Measurements from ENCODE around the gene JHY.

JHY gene

DNA sequence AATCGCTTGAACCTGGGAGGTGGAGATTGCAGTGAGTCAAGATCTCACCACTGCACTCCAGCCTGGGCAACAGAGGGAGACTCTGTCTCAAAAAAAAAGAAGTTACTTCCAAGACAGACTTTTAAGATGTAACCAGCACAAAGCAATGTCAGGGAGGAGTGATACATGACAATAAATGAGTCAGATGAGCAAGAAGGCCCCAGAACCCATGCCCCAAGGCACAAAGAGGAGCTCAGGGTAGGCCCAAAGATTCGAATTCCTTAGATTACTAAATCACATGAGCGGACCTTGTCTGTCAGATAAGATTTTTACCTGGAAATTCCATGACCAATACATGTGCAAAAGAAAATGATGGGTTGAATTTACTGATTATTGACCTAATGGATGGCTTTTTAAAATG lies 10.5 kb upstream of the JHY start:
- TF ChIP-seq, protein P1, sequence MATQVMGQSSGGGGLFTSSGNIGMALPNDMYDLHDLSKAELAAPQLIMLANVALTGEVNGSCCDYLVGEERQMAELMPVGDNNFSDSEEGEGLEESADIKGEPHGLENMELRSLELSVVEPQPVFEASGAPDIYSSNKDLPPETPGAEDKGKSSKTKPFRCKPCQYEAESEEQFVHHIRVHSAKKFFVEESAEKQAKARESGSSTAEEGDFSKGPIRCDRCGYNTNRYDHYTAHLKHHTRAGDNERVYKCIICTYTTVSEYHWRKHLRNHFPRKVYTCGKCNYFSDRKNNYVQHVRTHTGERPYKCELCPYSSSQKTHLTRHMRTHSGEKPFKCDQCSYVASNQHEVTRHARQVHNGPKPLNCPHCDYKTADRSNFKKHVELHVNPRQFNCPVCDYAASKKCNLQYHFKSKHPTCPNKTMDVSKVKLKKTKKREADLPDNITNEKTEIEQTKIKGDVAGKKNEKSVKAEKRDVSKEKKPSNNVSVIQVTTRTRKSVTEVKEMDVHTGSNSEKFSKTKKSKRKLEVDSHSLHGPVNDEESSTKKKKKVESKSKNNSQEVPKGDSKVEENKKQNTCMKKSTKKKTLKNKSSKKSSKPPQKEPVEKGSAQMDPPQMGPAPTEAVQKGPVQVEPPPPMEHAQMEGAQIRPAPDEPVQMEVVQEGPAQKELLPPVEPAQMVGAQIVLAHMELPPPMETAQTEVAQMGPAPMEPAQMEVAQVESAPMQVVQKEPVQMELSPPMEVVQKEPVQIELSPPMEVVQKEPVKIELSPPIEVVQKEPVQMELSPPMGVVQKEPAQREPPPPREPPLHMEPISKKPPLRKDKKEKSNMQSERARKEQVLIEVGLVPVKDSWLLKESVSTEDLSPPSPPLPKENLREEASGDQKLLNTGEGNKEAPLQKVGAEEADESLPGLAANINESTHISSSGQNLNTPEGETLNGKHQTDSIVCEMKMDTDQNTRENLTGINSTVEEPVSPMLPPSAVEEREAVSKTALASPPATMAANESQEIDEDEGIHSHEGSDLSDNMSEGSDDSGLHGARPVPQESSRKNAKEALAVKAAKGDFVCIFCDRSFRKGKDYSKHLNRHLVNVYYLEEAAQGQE (IDR thresholded peaks at IDR 0.05; ENCODE audit: insufficient replicate concordance, low read depth): no peak
- no peak overlapping the region for H3K27ac ChIP-seq (replicated peaks)
- H3K4me3 ChIP-seq (replicated peaks; ENCODE audit: insufficient read depth, low read length): no peak overlapping the region
- peaks cover 12% of the 10 kb centered on the region for H3K27me3 ChIP-seq (ENCODE audit: insufficient read depth, poor library complexity, severe bottlenecking)
- no peak for DNase-seq (ENCODE audit: low read depth in 1 of 2, low spot score in 1 of 2)

GRCh38 chr11:122874991-122875390 lies 7.6 kb upstream of the JHY start:
- H3K4me3 ChIP-seq (replicated peaks; ENCODE audit: insufficient read depth, low read length): no peak overlapping the region
- no peak overlapping the region for H3K27ac ChIP-seq (replicated peaks)
- no peak for DNase-seq (ENCODE audit: low read depth in 1 of 2, low spot score in 1 of 2)
- H3K27me3 ChIP-seq (ENCODE audit: insufficient read depth, poor library complexity, severe bottlenecking): peaks cover 4% of the 10 kb centered on the region
- no peak for TF ChIP-seq POLR2AphosphoS5 (IDR thresholded peaks at IDR 0.05; ENCODE audit: low read depth)
- no peak for TF ChIP-seq GABPA (IDR thresholded peaks at IDR 0.05; ENCODE audit: low read depth)
- TF ChIP-seq SPI1 (IDR thresholded peaks at IDR 0.05; ENCODE audit: borderline replicate concordance, low read depth): no peak
- TF ChIP-seq, protein P2, sequence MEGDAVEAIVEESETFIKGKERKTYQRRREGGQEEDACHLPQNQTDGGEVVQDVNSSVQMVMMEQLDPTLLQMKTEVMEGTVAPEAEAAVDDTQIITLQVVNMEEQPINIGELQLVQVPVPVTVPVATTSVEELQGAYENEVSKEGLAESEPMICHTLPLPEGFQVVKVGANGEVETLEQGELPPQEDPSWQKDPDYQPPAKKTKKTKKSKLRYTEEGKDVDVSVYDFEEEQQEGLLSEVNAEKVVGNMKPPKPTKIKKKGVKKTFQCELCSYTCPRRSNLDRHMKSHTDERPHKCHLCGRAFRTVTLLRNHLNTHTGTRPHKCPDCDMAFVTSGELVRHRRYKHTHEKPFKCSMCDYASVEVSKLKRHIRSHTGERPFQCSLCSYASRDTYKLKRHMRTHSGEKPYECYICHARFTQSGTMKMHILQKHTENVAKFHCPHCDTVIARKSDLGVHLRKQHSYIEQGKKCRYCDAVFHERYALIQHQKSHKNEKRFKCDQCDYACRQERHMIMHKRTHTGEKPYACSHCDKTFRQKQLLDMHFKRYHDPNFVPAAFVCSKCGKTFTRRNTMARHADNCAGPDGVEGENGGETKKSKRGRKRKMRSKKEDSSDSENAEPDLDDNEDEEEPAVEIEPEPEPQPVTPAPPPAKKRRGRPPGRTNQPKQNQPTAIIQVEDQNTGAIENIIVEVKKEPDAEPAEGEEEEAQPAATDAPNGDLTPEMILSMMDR (IDR thresholded peaks at IDR 0.05; ENCODE audit: insufficient read depth, low read length): no peak
- TF ChIP-seq, protein P1 (IDR thresholded peaks at IDR 0.05; ENCODE audit: insufficient replicate concordance, low read depth): no peak

- H3K4me3 ChIP-seq (replicated peaks; ENCODE audit: insufficient read depth, low read length): no peak overlapping the region
- peaks cover 23% of the 10 kb centered on the region for H3K27me3 ChIP-seq (ENCODE audit: insufficient read depth, poor library complexity, severe bottlenecking)
- no peak for TF ChIP-seq SPI1 (IDR thresholded peaks at IDR 0.05; ENCODE audit: borderline replicate concordance, low read depth)
- no peak for TF ChIP-seq GABPA (IDR thresholded peaks at IDR 0.05; ENCODE audit: low read depth)
- TF ChIP-seq, protein P2 (IDR thresholded peaks at IDR 0.05; ENCODE audit: insufficient read depth, low read length): no peak
- no peak overlapping the region for H3K27ac ChIP-seq (replicated peaks)
- no peak for DNase-seq (ENCODE audit: low read depth in 1 of 2, low spot score in 1 of 2)
These were observed 4.8 kb upstream of the JHY start for GRCh38 chr11:122877732-122878131.

- H3K27me3 ChIP-seq (ENCODE audit: insufficient read depth, poor library complexity, severe bottlenecking): peaks cover 34% of the 10 kb centered on the region
- no peak overlapping the region for H3K4me3 ChIP-seq (replicated peaks; ENCODE audit: insufficient read depth, low read length)
- no peak for DNase-seq (ENCODE audit: low read depth in 1 of 2, low spot score in 1 of 2)
- H3K27ac ChIP-seq (replicated peaks): no peak overlapping the region
- TF ChIP-seq SPI1 (IDR thresholded peaks at IDR 0.05; ENCODE audit: borderline replicate concordance, low read depth) (no peak), POLR2AphosphoS5 (IDR thresholded peaks at IDR 0.05; ENCODE audit: low read depth) (no peak), GABPA (IDR thresholded peaks at IDR 0.05; ENCODE audit: low read depth) (no peak)
- TF ChIP-seq, protein P1 (IDR thresholded peaks at IDR 0.05; ENCODE audit: insufficient replicate concordance, low read depth): no peak
- TF ChIP-seq, protein P2 (IDR thresholded peaks at IDR 0.05; ENCODE audit: insufficient read depth, low read length): no peak
These were observed 2.8 kb upstream of the JHY start for GRCh38 chr11:122879785-122880184.

All from HL-60 (cell line).